ENCODE results near the gene GDF11. TPM values are rescaled to one million over a fixed set of nuclear protein-coding genes. Genes with fewer than 3 reads are reported as not detected.

GDF11 gene
- total and polyA plus RNA-seq, 2 of the 8 experiments (the other 6 are each of a cell fraction or from before 2014, with no cell fraction given), result 12.1 to 15.1 TPM

DNA sequence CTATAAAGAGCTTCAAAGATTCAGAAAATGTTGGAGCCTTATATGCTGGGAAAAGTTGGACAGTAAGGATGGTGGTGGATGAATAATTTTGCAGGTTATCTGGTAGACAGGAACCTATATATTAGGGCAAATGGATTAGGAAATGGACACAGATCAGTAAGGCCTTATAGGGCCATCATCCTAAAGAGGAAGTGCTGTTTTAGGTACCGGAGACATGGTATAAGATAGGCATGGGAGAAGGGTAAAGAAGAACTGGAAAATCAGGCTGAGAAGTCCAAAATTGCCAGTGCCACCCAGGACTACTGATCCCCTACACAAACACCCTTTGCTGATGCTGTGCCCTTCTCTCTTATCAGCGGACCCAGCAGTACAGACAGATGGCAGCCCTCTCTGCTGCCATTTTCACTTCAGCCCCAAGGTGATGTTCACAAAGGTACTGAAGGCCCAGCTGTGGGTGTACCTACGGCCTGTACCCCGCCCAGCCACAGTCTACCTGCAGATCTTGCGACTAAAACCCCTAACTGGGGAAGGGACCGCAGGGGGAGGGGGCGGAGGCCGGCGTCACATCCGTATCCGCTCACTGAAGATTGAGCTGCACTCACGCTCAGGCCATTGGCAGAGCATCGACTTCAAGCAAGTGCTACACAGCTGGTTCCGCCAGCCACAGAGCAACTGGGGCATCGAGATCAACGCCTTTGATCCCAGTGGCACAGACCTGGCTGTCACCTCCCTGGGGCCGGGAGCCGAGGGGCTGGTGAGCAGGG, 5.5 kb downstream of the GDF11 start:
- no peak overlapping the region for H4K5ac ChIP-seq (ENCODE audit: insufficient read length, low read depth, low read length)
- no peak overlapping the region for H3K23ac ChIP-seq (ENCODE audit: insufficient read length)
- no peak overlapping the region; the same call in 1 of the 2 replicates for H2BK5ac ChIP-seq (ENCODE audit: low read depth, low read length)
- H3K56ac ChIP-seq (replicated peaks; ENCODE audit: insufficient read length, low read depth, low read length), result no peak overlapping the region
- ChIA-PET POLR2A (ENCODE audit: partially characterized antibody) (interaction anchor here (0.7 to 46.5 kb wide), 9 partner anchors 5 to 293 kb away, joined by 3 to 809 read pairs (median 4); partner anchors contain the start of genes BLOC1S1, CD63, DNAJC14 and GDF11), CTCF (ENCODE audit: partially characterized antibody) (interaction anchor here (0.6 to 14.5 kb wide), 14 partner anchors 8 to 1763 kb away, joined by 3 to 186 read pairs (median 4); partner anchors contain the start of gene CD63)
- H3K4me1 ChIP-seq (replicated peaks in 1 of 4; ENCODE audit: control insufficient read depth in 3 of 4, insufficient read depth in 4 of 4, low read length in 3 of 4), result peaks cover 5 to 29% (median 21%) of the 10 kb centered on the region in 4 experiments
- WGBS, 2 experiments (ENCODE audit: extremely low coverage in 1 of 2, insufficient coverage in 1 of 2, insufficient read length in 1 of 2, insufficient replicate concordance in 2 of 2, low coverage in 1 of 2, low lambda C conversion rate in 2 of 2, missing lambda C conversion rate in 1 of 2), result 98% methylated on average over 18 of the region's 18 CpGs; no CpG with 5 or more reads in 1 of the 2 experiments
- no peaks in the 10 kb centered on the region for H3K9me3 ChIP-seq (ENCODE audit: insufficient read depth in 2 of 2, low read depth in 1 of 2, low read length in 1 of 2)
- H3K79me2 ChIP-seq (ENCODE audit: control insufficient read depth in 1 of 2, insufficient read depth in 2 of 2, low read length in 2 of 2), result peaks cover 10 to 52% of the 10 kb centered on the region in 2 experiments
- H4K8ac ChIP-seq (ENCODE audit: extremely low read depth, insufficient read depth, low read length), result peak overlapping the region; percentile 45
- H2BK12ac ChIP-seq (ENCODE audit: low read depth, low read length), result peak overlapping the region; percentile 64; the same call in 1 of the 2 replicates
- no peak overlapping the region for H3K18ac ChIP-seq (ENCODE audit: extremely low read depth, low read length)
- peaks cover 13% of the 10 kb centered on the region for H3K79me1 ChIP-seq (ENCODE audit: low read depth, low read length)
- H3K23me2 ChIP-seq (ENCODE audit: low read depth, low read length), result peaks cover 24% of the 10 kb centered on the region
- peak overlapping the region in 1 of 2 experiments; percentile 93; a peak in 1 of 4 replicates for H3K4me2 ChIP-seq (ENCODE audit: insufficient read depth in 1 of 2, low read depth in 2 of 2, low read length in 2 of 2)
- no peak overlapping the region for H2AFZ ChIP-seq (ENCODE audit: low read length)
- no peak overlapping the region for H4K91ac ChIP-seq (replicated peaks; ENCODE audit: insufficient read length, low read length)
- peaks cover 13 to 52% (median 39%) of the 10 kb centered on the region in 4 experiments for H3K36me3 ChIP-seq (ENCODE audit: control insufficient read depth in 2 of 4, insufficient read depth in 4 of 4, low read length in 3 of 4)
- H2AK5ac ChIP-seq (ENCODE audit: low read depth, low read length), result no peak overlapping the region; the same call in 1 of the 2 replicates
- H3K27ac ChIP-seq (ENCODE audit: low read depth, low read length), result no peak overlapping the region
- no peaks in the 10 kb centered on the region for H3K27me3 ChIP-seq (replicated peaks in 1 of 4; ENCODE audit: control insufficient read depth in 3 of 4, extremely low read depth in 1 of 4, insufficient read depth in 3 of 4, low read length in 3 of 4)
- no peak overlapping the region for H3K4ac ChIP-seq (replicated peaks; ENCODE audit: insufficient read length, low read depth, low read length)
- H2BK120ac ChIP-seq (replicated peaks; ENCODE audit: low read depth, low read length), result no peak overlapping the region
- DNase-seq (ENCODE audit: low read depth in 1 of 2, low spot score in 2 of 2), result no peak
- no peak overlapping the region for H3K14ac ChIP-seq (ENCODE audit: insufficient read length)
- H2BK20ac ChIP-seq (ENCODE audit: low read length), result 0 out of 2 replicates have a peak overlapping the region, but pooled peaks have one; percentile 11
- H3K4me3 ChIP-seq (ENCODE audit: extremely low read depth in 1 of 4, insufficient read depth in 2 of 4, low read depth in 3 of 4, low read length in 4 of 4), result peak overlapping the region in 1 of 4 experiments; percentile 80; a peak in 1 of 8 replicates
- H4K20me1 ChIP-seq (replicated peaks in 1 of 2; ENCODE audit: control insufficient read depth in 1 of 2, insufficient read depth in 2 of 2, low read length in 2 of 2), result peaks cover 12 to 24% of the 10 kb centered on the region in 2 experiments
- no peak overlapping the region for H3K9ac ChIP-seq (replicated peaks in 1 of 4; ENCODE audit: extremely low read depth in 1 of 4, low read depth in 3 of 4, low read length in 3 of 4)
- FAIRE-seq, result no peak
- H2BK15ac ChIP-seq (ENCODE audit: low read length), result no peak overlapping the region
- TF ChIP-seq CBX5 (IDR thresholded peaks at IDR 0.05; ENCODE audit: low read depth, low read length), result no peak
- TF ChIP-seq TAF1 (IDR thresholded peaks at IDR 0.05; ENCODE audit: low read depth, low read length), result no peak
- no peak for TF ChIP-seq GTF2F1 (IDR thresholded peaks at IDR 0.05; ENCODE audit: borderline replicate concordance, low read depth, low read length)
- no peak for TF ChIP-seq YY1 (IDR thresholded peaks at IDR 0.05; ENCODE audit: low read depth, low read length)
- TF ChIP-seq BRCA1 (IDR thresholded peaks at IDR 0.05; ENCODE audit: low read depth, low read length), result no peak
- TF ChIP-seq CREB1 (IDR thresholded peaks at IDR 0.05), result no peak
- no peak for TF ChIP-seq TBP (IDR thresholded peaks at IDR 0.05; ENCODE audit: low read depth, low read length)
- TF ChIP-seq POU5F1 (IDR thresholded peaks at IDR 0.05; ENCODE audit: low read depth, low read length), result no peak

Data from H1 (cell line).